ENCODE results near the gene GRAP.
"Not testable (repeated sequence)": the region's sequence is repeated elsewhere in the genome, so short reads cannot be mapped to it uniquely, and the experiment has no call there.

The GRAP gene

DNA sequence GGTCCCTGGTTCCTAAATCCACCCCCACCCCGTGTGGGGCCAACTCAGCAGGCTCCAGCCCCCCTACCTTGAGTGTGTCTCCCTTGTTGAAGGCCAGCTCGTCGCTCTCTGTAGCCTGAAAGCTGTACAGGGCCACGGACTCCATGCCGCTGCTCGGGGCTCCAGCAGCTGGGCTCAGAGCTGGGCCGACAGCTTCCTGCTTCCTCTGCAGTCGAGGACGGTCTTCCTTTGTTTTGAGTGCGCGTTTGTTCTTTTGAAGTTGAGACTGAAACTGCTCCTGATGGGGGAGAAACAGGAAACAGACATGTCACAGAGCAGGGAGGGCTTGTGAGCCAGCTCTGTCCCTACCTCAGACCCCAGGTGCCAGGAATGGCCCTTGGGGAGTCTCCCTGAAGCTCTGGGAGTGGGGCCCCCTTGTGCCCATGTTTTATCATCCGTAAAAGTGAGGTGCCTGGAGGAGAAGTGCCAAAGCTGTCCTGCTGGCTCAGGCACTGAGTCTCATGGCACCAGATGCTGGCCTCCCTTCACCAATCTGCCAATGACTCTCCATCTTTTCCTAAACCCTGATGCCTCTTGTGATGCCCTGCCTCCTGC is at the start of gene GRAP:
GRAP (minus strand) TSS at position 176 of the 594 bp plus-strand sequence; CDS start at position 145, 31 bp downstream.
- not testable (repeated sequence) for DNase-seq

DNA sequence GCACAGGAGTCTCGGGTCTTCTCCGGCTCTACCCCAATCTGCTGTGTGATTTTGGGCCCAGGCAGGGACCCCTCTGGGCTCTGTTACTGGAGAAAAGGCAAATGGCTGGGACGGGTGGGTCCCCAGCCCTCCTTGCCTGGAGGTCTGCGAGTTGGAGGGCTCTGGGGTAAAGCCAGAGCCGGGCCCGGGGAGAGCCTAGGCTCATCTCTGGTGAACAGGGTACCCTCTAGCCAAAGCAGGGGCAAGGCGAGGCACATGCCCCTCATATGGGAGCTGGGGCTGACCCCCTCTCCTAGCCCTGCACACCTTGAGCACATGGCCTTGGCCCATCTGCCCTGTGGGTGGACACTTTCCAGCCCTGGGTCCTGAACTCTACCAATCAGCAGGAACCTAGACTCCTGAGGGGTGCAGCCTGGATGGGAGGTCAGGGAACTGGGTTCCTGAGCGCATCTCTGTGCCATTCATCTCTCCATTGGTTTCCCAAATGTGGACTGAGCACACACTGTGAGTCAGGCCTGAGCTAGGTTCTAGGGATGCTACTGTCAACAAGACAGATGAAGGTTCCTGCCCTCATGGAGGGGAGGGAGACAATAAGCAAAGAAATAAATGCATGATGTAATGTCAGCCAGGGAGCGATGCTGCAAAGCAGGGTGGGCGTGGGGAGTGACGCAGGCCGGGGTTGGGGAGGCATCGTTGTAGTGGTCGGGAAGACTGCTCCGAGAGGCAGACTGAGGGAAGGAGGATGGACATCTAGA is 47.1 kb upstream of the GRAP start:
- peak; percentile 5 for DNase-seq

DNA sequence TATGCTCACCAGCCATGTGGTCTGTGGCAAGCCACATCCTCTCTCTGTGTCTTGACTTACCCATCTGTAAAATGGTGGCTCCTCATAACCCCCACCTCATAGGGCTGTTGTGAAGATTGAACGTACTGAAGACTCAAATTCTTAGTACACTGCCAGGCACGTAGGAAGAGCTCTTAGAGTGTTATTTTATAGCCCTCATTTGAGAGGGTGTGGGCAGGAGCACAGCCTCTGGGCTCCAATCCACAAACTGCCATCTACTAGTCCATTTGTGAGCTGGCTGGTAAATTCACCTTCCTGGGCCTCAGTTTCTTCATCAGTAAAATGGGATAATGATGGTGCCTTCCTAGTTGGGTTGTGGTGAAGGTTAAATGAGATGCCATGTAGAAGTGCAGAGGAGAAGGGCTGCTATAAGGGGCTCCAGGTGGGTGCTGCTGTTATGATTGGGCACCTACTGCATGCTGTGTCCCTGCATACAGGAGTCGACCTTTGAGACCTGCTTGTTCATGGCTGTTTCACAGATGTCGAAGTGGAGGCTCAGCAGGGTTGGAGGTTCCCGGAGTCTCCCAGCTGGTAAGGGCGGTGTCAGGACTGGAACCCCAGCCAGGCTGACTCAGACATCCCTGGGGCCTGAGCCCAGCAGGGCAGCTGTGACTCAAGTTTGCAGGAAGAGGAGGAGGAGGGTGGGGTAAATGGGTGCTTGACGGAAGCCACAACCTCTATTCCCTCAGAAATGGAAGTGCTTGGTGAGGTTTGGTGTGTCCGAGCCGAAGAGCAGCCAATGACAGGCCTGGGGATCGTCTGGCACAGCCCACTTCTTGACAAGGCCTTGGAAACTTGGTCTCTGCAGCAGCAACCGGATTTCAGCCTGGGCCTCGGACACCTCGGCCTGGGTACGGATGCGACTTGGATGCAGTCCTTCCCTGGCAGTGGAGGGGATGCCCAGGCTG is 46.3 kb upstream of the GRAP start:
- DNase-seq, result not testable (repeated sequence)

DNA sequence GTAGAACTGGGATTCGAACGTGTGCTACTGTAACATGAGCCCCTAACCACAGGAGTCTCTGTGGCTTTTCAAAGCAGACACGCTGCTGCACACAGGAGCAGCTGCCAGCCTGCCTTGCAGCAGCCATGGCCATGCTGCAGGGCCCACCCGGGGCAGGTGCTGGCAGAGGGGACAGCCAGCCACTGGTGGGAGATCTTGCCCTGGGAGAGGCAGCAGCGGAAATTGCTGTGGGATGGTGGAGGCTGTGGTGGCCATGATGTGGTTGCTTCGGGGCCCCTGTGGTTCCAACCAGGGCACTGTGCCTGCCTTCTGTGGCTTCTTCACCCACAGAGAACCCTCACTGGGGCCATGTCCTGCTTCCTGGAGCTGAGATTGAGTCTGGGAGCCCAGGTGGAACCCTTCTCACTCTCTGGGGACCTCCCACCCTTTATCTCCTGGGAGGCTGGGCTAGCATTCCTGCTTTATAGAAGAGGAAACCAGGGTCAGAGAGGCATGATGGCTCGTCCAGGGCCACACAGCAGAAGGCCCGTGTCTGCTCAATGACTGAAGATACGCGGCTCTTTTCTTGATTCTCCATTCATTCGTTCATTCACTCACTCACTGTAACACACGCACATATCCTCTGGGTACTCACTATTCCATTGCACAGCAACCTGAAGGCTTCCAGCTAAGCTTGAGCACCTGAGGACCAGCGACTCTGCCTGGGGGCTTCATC is 43.5 kb upstream of the GRAP start:
- not testable (repeated sequence) for DNase-seq

DNA sequence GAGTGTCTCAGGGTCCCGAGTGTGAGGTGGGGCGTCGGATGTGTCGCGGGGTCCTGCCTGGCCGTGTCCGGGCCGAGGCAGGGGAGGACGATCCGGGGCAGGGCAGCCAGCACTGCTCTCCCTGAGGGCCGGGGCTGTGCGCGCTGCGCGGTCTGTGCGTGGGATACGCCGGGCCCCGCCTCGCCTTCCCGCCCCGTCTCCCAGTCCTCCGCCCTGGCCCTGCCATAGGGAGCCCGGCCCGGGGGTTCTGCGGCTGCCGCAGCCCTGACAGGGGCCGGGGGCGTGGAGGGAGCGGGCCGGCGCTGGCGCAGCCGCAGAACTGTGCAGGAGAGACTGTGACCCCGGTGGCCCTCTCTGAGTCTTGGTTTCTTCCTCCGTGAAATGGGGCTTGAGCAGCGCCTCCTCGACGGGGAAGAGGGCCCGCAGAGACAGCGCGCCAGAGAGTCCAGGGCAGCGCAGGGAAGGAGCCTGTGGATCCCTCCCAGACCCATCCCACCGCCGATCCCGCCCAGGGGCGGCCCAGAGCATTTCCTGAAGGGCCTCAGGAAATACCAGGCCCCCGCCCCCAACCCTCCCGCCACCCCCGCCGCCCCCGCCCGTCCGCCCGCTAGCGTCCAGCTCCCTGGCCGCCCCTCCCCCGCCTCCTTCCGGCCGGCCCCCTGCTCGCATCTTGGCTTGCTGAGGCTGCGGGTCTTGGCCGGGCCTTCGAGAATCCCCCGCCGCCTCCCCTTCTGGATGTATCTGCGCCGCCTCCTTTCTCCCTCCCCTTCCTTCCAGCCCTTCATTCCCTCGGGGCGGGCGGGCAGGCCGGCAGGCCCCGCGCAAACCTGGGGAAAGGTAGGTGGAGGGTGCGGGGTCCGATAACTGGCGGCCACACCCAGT is 42.3 kb upstream of the GRAP start:
- not testable (repeated sequence) for DNase-seq

DNA sequence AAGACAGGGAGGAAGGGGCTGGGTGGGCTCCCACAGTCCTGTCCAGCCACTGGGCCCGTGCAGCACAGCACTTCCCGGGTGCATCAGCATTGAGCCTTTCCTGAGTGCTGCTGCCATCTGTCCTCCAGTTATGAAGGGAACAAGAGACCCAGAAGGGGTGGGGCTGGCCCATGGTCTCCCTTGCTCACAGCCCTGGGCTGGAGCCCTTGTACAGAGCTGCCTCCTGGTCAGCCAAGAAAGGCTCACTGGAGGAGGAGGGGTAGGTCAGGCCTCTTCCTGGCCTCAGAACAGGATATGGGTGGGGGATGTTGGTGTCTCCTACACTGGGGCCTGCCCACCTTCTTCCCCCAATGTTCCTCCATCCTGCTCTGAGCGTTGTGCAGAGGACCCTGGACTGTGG is 30.6 kb upstream of the GRAP start:
- not testable (repeated sequence) for DNase-seq

DNA sequence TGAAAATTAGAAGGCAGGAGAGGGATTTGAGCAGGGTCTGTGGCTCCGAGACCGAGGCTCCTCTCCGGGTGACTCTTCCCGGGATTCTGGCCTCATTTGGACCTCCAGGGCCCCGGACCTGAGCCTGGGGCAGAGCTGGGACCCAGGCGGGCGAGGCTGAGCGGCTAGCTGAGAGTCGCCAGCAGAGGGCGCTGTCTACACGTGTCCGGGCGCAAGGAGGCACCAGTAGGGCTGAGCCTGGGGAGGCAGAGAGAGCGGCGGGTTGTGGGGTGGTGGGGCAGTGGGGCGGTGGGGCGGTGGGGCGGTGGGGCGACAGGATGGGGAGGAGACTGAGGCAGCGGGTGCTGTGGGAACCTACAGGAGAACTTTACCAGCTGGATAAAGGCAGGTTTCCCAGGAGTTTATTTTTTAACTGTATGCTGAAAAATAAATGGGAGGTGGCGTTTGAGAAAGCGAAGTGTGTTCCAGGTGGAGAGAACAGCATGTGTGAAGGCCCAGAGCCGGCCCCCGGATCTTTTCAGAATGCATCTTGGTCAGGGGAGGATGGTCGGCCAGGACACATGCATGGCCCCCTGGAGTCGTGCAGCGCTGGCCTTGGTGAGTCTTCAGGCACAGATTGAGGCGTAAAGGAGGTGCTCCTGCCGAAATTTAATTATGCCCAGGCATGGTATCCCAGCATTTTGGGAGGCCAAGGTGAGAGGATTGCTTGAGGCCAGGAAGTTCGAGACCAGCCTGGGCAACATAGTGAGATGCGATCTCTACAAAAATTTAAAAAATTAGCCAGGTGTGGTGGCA is 29.8 kb upstream of the GRAP start:
- DNase-seq, result peak; percentile 47

DNA sequence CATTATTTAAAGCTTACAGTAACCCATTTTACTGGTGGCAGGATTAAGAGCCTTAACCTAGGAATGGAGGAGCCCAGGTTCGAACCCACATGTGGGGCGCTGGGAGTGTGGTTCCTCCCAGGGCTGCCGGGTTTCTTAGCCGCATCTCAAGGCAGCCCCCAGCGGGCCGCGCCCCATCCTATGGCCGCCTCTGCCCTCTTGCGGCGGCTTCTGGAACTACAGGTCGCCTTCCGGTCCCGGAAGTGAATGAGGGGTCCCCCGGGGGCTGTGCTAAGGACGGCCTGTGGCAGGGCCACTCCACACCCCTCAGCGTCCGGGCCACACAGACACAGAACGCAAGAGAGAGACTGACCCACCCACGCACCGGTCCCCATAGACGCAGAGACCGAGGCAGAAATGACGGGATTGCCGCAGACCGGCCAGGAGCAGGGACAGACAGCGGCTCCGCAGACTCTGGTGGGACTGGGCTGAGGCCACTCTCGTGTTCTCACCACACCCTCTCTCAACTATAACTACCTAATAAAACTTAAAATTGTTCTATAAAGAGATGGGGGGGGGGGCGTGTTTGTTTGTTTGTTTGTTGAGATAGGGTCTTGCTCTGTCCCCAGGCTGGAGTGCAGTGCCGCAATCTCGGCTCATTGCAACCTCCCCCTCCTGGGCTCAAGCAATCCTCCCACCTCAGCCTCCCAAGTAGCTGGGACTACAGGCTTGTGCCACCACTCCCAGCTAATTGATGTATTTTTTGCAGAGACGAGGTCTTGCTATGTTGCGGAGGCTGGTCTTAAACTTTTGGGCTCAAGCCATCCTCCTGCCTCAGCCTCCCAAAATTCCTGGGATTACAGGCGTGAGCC is 23.8 kb upstream of the GRAP start:
- not testable (repeated sequence) for DNase-seq

DNA sequence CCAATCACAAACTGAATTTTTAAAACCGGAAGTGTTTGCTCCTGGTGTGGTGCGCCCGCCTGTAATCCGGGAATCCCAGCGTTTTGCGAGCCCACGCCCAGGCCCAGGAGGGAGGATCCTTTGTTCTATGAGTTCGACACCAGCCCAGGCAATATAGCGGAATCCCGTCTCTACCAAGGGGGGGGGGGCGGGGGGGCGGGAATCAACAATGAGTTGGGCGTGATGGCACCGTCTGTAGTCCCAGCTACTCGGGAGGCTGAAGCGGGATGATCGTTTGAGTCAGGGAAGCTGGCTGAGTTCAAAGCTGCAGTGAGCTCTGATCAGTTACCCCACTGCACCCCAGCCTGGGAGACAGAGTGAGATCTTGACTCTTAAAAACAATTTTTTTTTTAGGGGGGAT is 17.6 kb upstream of the GRAP start:
- not testable (repeated sequence) for DNase-seq

DNA sequence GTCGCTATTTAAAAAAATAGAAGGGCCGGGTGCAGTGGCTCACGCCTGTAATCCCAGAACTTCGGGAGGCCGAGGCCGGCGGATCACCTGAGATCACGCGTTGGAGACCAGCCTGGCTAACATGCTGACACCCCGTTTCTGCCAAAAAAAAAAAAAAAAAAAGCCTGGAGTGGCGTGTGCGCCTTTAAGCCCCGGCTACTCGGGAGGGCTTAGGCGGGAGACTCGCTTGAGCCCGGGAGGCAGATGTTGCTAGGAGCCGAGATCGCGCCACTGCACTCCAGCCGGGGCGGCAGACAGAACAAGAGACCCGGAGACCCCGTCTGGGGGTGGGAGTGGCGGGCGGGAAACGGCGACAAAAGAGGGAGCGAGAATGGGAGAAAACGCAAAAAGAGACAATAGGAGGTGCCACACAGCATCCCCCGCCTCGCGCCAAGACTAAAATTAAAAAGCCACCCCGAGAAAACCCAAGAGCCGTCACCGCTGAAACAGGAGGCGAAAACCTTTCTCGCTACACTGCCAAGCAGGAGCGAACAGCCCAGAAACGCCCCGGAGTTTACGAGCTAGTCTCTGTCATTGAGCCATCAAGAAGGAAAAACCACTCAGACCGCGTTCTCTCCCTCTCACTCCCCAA is 16.7 kb upstream of the GRAP start:
- DNase-seq, result peak; percentile 86

DNA sequence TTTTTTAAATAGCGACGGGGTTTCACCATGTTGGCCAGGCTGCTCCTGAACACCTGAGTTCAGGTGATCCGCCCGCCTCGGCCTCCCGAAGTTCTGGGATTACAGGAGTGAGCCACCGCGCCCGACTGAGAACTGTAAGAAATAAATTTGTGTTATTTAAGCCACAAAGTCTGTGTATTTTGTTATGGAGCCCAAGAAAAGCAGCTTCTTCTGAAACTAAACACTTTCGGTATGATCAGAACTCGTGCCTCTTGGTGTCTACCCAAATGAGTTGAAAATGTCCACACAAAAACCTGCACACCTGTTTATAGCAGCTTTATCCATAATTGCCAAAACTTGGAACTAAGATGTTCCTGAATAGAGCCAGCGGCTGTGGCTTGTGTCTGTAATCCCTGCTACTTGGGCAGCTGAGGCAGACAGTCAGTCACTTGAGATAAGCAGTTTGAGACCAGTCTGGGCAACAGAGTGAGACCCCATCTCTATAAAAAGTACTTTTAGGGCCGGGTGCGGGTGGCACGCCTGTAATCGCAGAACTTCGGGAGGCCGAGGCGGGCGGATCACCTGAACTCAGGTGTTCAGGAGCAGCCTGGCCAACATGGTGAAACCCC is 16.1 kb upstream of the GRAP start:
- DNase-seq, result not testable (repeated sequence)

DNA sequence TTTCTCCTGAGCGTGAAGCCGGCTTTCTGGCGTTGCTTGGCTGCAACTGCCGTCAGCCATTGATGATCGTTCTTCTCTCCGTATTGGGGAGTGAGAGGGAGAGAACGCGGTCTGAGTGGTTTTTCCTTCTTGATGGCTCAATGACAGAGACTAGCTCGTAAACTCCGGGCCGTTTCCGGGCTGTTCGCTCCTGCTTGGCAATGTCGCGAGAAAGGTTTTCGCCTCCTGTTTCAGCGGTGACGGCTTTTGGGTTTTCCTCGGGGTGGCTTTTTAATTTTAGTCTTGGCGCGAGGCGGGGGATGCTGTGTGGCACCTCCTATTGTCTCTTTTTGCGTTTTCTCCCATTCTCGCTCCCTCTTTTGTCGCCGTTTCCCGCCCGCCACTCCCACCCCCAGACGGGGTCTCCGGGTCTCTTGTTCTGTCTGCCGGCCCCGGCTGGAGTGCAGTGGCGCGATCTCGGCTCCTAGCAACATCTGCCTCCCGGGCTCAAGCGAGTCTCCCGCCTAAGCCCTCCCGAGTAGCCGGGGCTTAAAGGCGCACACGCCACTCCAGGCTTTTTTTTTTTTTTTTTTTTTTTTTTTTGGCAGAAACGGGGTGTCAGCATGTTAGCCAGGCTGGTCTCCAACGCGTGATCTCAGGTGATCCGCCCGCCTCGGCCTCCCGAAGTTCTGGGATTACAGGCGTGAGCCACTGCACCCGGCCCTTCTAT is 15.4 kb upstream of the GRAP start:
- DNase-seq, result not testable (repeated sequence)

DNA sequence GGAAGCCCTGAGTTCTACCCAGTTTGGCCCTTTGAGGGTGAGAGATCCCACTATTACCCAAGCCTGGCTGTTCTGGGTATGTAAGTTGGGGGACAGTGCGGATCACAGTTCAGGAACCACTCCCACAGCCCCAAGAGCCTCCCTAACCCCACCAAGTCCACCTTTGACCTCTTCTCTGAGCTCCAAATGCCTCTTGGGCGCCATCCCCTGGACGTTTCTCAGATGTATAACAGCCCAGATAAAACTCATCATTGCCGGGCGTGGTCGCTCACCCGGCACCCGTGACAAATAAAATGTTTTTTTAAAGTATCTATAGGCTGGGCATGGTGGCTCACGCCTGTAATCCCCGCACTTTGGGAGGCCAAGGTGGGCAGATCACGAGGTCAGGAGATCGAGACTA is 8.7 kb upstream of the GRAP start:
- not testable (repeated sequence) for DNase-seq

DNA sequence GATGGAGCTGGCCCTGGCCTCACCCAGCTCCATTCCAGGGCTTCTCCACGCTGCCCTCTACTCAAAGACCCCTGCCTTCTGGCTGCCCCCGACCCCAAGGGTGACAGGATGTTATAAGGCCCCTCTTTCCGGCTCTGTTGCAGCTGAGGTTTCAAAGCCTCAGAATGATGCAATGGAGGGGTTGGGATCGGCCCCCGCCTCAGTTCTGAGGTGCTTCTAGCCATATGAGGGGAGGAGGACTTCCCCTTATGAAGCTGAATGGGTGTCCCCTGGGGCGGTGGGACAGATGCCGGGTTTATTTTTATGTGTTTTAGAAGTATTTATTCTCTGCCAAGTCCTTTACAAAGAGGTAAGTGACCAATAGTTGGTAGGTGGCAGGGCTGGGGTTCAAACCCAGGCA is 2.1 kb upstream of the GRAP start:
- peak; percentile 21 for DNase-seq

DNA sequence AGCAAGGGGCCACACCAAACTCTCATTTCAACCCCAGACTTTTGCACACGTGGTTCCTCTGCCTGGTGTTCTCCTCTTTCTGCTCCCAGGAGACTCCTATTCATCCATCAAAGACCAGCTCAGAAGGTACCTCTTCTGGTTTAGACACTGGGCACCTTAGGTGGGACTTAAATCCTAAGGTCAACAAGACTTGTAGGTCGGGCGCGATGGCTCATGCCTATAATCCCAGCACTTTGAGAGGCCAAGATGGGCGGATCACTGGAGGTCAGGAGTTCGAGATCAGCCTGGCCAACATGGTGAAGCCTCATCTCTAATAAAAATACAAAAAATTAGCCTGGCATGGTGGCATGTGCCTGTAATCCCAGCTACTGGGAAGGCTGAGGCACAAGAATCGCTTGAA is 753 bp upstream of the GRAP start:
- DNase-seq, result not testable (repeated sequence)

DNA sequence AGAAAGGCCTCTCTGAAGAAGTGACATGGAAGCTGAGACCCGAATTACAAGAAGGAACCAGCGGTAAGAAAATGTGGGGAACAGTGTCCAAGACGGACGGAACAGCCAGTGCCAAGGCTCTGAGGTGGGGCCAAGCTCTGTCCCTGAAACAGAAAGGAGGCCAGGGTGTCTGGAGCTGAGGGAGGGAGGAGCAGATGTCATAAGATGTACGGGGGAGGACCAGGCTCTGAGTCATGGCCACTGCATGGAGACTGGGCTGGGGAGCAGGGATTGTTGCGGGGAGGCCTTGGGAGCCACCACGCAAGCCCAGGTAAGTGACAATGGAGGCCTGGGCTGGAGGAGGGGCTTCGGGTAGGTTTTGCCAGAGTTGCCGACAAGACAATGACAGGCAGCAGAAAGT is 2.1 kb downstream of the GRAP start:
- not testable (repeated sequence) for DNase-seq

DNA sequence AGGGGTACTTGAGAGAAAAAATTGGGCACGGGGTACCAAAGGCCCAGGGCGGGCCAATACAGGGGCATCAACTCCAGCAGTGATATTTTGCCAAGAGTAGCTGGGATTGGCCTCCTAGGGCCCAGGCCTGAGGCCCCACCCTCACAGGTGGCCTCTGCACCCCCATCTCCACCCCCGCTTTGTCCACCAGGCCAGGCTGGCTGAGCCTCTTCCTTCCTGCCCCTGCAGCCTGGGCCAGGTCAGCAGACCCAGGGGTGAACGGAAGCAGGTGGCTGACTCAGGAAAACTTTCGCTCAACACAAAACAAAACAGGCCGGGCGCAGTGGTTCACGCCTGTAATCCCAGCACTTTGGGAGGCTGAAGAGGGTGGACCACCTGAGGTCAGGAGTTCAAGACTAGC is 3.7 kb downstream of the GRAP start:
- not testable (repeated sequence) for DNase-seq

DNA sequence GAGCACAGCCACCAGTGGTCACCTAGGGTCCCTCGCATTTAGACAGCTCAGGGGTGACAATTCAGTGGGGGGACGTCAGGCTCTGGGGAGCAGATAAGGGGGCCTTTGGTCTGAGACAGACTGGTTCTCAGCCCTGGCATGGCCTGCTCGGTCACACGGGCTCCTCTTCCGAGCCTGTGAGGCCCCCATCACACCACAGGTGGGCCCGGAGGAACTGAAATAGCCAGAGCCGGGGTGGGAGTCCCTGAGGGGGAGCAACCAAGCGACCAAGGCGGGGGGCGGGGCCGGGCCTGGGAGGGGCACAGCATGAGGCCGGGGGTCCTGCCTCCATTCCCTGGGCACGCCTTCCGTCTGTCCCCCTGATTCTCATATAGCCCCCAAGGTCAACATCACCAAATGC is 4.4 kb downstream of the GRAP start:
- DNase-seq, result not testable (repeated sequence)
